H1 (cell line): ENCODE measurements around the gene MMS19. TPM values are rescaled to one million over a fixed set of nuclear protein-coding genes. Genes with fewer than 3 reads are reported as not detected.

Experiments
- CBX5 ChIP-seq: fragments of 300-800, 300-1000 bp; sonication (generic); IDR thresholded peaks from 2 replicates; pipeline ENCODE4 v1.7.1; 2016; ENCODE audit warnings: antibody characterized with exemption, low read length, low read depth
- CHD7 ChIP-seq: fragments of 300-600 bp; sonication (generic); IDR thresholded peaks from 2 replicates; pipeline ENCODE4 v1.7.1; 2012; ENCODE audit warnings: low read length, moderate library complexity, mild to moderate bottlenecking, inconsistent platforms; ENCODE audit not compliant: insufficient replicate concordance
- CTCF ChIP-seq, 3 experiments: IDR thresholded peaks; 1 replicate in 2 of 3; 2 replicates in 1 of 3; pipeline versions ENCODE4 v1.5.1 to v1.6.1; 2011; ENCODE audit warnings: low read length in 3 of 3, mild to moderate bottlenecking in 3 of 3, inconsistent platforms in 2 of 3, low read depth in 1 of 3, moderate library complexity in 1 of 3; ENCODE audit not compliant: insufficient read depth in 1 of 3; ENCODE audit errors: control extremely low read depth in 1 of 3
- HDAC2 ChIP-seq, 2 experiments: fragments of 300-600 bp in 1 of 2; sonication (generic) in 1 of 2; IDR thresholded peaks; 2 replicates each; pipeline ENCODE4 v1.6.1; 2011 to 2012; ENCODE audit warnings: low read depth in 2 of 2, low read length in 2 of 2, mild to moderate bottlenecking in 2 of 2, moderate library complexity in 2 of 2, borderline replicate concordance in 1 of 2, inconsistent platforms in 1 of 2
- KDM1A ChIP-seq: fragments of 200-600, 300-600 bp; sonication (generic); IDR thresholded peaks from 2 replicates; pipeline ENCODE4 v1.7.1; 2016; ENCODE audit warnings: mild to moderate bottlenecking, low read length, borderline replicate concordance
- SAP30 ChIP-seq: fragments of 300-600 bp; sonication (generic); IDR thresholded peaks from 2 replicates; pipeline ENCODE4 v1.7.1; 2012; ENCODE audit warnings: low read length, moderate library complexity, mild to moderate bottlenecking, inconsistent platforms; ENCODE audit not compliant: insufficient read depth, insufficient replicate concordance
- TAF1 ChIP-seq: IDR thresholded peaks from 2 replicates; pipeline ENCODE4 v1.6.1; 2011; ENCODE audit warnings: mild to moderate bottlenecking, low read depth, low read length
- polyA plus RNA-seq, 7 experiments: library from polyadenylated mRNA; depleted of rRNA in 3 of 7; stranded (reverse) in 5 of 7; unstranded in 2 of 7; fragments of >200 nt in 5 of 7; fragments of 200-250 nt in 2 of 7; gene quantifications; 1 replicate in 5 of 7; 2 replicates in 1 of 7; 4 replicates in 1 of 7; pipeline versions ENCODE4 v1.2.1 to v1.2.3, GENCODE V29; 2011 to 2013; ENCODE audit warnings: missing spikeins in 2 of 7, mixed read lengths in 2 of 7
- total RNA-seq: library from RNA; stranded (reverse); fragmentation: NEBNext Ultra II Directional; extraction: Animal tissue kit (Norgen Biotek cat#: 25700); gene quantifications from 2 replicates; pipeline ENCODE4 v1.2.1, GENCODE V29; 2021

MMS19 gene
- total and polyA plus RNA-seq, 2 of the 8 experiments (the other 6 are each of a cell fraction or from before 2014, with no cell fraction given), result 130 to 221 TPM

- TF ChIP-seq CHD7 (no peak), CBX5 (no peak), TAF1 (no peak; the same call in none of the 2 replicates), SAP30 (peak; percentile 84), KDM1A (peak; percentile 62; the same call in 1 of the 2 replicates), CTCF (IDR thresholded peaks at IDR 0.05; ENCODE audit: control extremely low read depth in 1 of 3, insufficient read depth in 1 of 3, low read depth in 1 of 3, low read length in 3 of 3) (no peak), HDAC2 (IDR thresholded peaks at IDR 0.05; ENCODE audit: borderline replicate concordance in 1 of 2, low read depth in 2 of 2, low read length in 2 of 2) (no peak)
These were observed 598 bp downstream of the MMS19 start (continued) for GRCh38 chr10:97497572-97498075.
